Glutamatergic neuron (in vitro differentiated cells): ENCODE measurements around the gene ZNRF3. TPM values are rescaled to one million over a fixed set of nuclear protein-coding genes. Genes with fewer than 3 reads are reported as not detected.

Experiments used
- DNase-seq: peaks from one replicate; pipeline ENCODE4 v3.0.0; 2022
- H3K27ac Mint-ChIP-seq: one replicate; pipeline ENCODE4 v1.8.0; 2020; ENCODE audit warnings: mild to moderate bottlenecking, mixed read lengths, inconsistent platforms; ENCODE audit not compliant: unreplicated experiment
- H3K27me3 Mint-ChIP-seq: one replicate; pipeline ENCODE4 v1.8.0; 2020; ENCODE audit warnings: mild to moderate bottlenecking, moderate library complexity, mixed read lengths, inconsistent platforms; ENCODE audit not compliant: unreplicated experiment
- H3K36me3 Mint-ChIP-seq: one replicate; pipeline ENCODE4 v1.8.0; 2020; ENCODE audit warnings: mild to moderate bottlenecking, mixed read lengths, inconsistent platforms; ENCODE audit not compliant: unreplicated experiment
- H3K4me1 Mint-ChIP-seq: one replicate; pipeline ENCODE4 v1.8.0; 2020; ENCODE audit warnings: mild to moderate bottlenecking, low read depth, mixed read lengths, inconsistent platforms; ENCODE audit not compliant: unreplicated experiment
- H3K4me3 Mint-ChIP-seq: one replicate; pipeline ENCODE4 v1.8.0; 2020; ENCODE audit warnings: mild to moderate bottlenecking, mixed read lengths, inconsistent platforms; ENCODE audit not compliant: unreplicated experiment
- H3K9me3 Mint-ChIP-seq: one replicate; pipeline ENCODE4 v1.8.0; 2020; ENCODE audit warnings: mild to moderate bottlenecking, moderate library complexity, mixed read lengths, inconsistent platforms; ENCODE audit not compliant: unreplicated experiment
- total RNA-seq: library from RNA; stranded (reverse); fragmentation: NEBNext Ultra II Directional; extraction: Animal tissue kit (Norgen Biotek cat#: 25700); gene quantifications from one replicate; pipeline ENCODE4 v1.2.1, GENCODE V29; 2021; ENCODE audit not compliant: unreplicated experiment
- TF ChIP-seq, protein P1 (sequence below): fragments of 200-600 bp; sonication (generic); IDR thresholded peaks from one replicate; pipeline ENCODE4 v1.5.0; 2021; ENCODE audit not compliant: partially characterized antibody, unreplicated experiment

The ZNRF3 gene
- total RNA-seq, 1 donor from 2014 or later = 8.3 TPM

- Mint-ChIP-seq H3K4me1 (peaks cover 36% of the 10 kb centered on the region), H3K4me3 (no peak overlapping the region), H3K27ac (no peak overlapping the region), H3K36me3 (no peaks in the 10 kb centered on the region), H3K9me3 (no peaks in the 10 kb centered on the region), H3K27me3 (peaks cover 2% of the 10 kb centered on the region)
- TF ChIP-seq, protein P1, sequence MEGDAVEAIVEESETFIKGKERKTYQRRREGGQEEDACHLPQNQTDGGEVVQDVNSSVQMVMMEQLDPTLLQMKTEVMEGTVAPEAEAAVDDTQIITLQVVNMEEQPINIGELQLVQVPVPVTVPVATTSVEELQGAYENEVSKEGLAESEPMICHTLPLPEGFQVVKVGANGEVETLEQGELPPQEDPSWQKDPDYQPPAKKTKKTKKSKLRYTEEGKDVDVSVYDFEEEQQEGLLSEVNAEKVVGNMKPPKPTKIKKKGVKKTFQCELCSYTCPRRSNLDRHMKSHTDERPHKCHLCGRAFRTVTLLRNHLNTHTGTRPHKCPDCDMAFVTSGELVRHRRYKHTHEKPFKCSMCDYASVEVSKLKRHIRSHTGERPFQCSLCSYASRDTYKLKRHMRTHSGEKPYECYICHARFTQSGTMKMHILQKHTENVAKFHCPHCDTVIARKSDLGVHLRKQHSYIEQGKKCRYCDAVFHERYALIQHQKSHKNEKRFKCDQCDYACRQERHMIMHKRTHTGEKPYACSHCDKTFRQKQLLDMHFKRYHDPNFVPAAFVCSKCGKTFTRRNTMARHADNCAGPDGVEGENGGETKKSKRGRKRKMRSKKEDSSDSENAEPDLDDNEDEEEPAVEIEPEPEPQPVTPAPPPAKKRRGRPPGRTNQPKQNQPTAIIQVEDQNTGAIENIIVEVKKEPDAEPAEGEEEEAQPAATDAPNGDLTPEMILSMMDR = no peak
- no peak for DNase-seq
Measured at GRCh38 chr22:28891156-28891733, 7.9 kb downstream of the ZNRF3 start.

DNA sequence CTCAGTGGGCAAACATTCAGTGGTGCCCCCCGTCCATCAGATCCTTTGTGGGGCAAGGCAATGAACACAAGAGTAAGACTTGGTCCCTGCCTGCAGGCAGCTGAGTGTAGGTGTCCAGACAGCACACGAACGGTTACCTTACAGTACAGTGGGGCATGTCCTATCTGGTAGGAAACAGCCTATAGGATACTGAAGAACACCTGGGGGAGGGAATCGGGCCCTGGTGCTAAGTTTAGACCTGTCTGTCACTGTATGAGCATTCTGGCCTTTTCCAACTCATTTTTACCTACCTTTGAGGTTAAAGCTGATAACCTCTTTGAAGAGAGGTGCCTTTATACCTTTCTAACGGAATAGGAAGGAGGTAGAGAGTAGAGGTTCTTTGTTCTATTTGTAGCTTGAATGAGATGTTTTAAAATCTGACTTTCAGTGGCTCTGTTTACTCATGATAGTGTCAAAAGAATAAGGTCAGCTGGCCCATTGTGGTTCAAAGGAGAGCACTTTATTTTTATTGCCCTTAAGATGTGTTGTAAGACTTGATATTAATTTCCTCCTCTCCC, 8.9 kb downstream of the ZNRF3 start:
- Mint-ChIP-seq H3K27ac (peak overlapping the region; percentile 84), H3K4me1 (peaks cover 36% of the 10 kb centered on the region), H3K4me3 (peak overlapping the region; percentile 20), H3K36me3 (no peaks in the 10 kb centered on the region), H3K9me3 (no peaks in the 10 kb centered on the region), H3K27me3 (peaks cover 5% of the 10 kb centered on the region)
- TF ChIP-seq, protein P1 = no peak
- DNase-seq = no peak

DNA sequence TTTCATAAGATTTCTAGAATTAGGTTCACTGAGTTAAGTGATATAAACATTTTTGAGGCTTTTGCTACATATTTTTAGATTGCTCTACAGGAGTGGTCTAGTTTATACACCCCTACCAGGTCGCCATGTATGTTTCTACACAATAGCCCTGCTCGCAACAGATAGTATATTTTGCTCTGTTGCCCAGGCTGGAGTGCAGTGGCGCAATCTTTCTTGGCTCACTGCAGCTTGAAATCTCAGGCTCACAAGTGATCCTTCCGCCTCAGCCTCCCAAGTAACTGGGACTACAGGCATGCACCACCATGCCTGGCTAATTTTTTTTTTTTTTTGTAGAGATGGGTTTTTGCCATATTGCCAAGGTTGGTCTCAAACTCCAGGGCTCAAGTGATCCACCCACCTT, 10.4 kb downstream of the ZNRF3 start:
- no peak overlapping the region for H3K4me3 Mint-ChIP-seq
- H3K4me1 Mint-ChIP-seq = peaks cover 32% of the 10 kb centered on the region
- H3K9me3 Mint-ChIP-seq = no peaks in the 10 kb centered on the region
- H3K27ac Mint-ChIP-seq = peak overlapping the region; percentile 92
- peaks cover 5% of the 10 kb centered on the region for H3K27me3 Mint-ChIP-seq
- TF ChIP-seq, protein P1 = no peak
- DNase-seq = no peak
- H3K36me3 Mint-ChIP-seq = no peaks in the 10 kb centered on the region

DNA sequence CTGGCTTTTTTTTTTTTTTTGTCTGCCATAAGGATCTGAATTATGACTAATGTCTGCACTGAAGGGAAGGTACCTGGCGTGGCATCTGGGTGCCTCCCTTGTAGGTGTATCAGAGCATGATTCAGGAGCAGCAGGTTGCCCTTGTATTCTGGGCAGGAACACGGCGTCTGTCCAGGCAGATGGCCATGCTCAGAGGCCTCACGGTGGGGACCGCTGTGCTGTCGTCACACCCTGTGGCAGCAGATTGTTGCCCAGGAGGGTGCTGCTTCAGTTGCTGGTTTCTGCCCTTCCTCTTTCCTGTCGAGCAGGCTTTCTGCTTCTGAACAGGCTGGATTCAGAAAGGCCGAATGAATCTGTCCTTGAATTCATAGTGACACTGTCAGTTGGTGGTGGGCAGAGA, 11.0 kb downstream of the ZNRF3 start:
- H3K9me3 Mint-ChIP-seq = no peaks in the 10 kb centered on the region
- H3K4me1 Mint-ChIP-seq = peaks cover 34% of the 10 kb centered on the region
- DNase-seq = peak; percentile 66
- H3K27ac Mint-ChIP-seq = peak overlapping the region; percentile 92
- no peaks in the 10 kb centered on the region for H3K36me3 Mint-ChIP-seq
- TF ChIP-seq, protein P1 = no peak
- H3K27me3 Mint-ChIP-seq = peaks cover 5% of the 10 kb centered on the region
- peak overlapping the region; percentile 52 for H3K4me3 Mint-ChIP-seq

GRCh38 chr22:28894807-28895206, 11.4 kb downstream of the ZNRF3 start:
- Mint-ChIP-seq H3K4me3 (peak overlapping the region; percentile 52), H3K36me3 (no peaks in the 10 kb centered on the region), H3K9me3 (peaks cover under 1% of the 10 kb centered on the region), H3K27ac (peak overlapping the region; percentile 92), H3K4me1 (peaks cover 34% of the 10 kb centered on the region), H3K27me3 (peaks cover 5% of the 10 kb centered on the region)
- no peak for DNase-seq
- TF ChIP-seq, protein P1 = no peak
